ENCODE results near the gene FARP1. TPM values are rescaled to one million over a fixed set of nuclear protein-coding genes. Genes with fewer than 3 reads are reported as not detected.
A peak's percentile ranks its signal among the peaks of the same experiment; 100 is the strongest.

The FARP1 gene
- total and polyA plus RNA-seq, 10 of the 15 experiments (the other 5 are each of a cell fraction or from before 2014, with no cell fraction given): 0.17 to 6.9 (median 0.68) TPM

GRCh38 chr13:98504371-98504963 lies 361.6 kb downstream of the FARP1 start (continued):
- TF ChIP-seq ATF3 (IDR thresholded peaks at IDR 0.05; ENCODE audit: borderline replicate concordance, extremely low read depth, low read depth, low read length) (no peak), EED (IDR thresholded peaks at IDR 0.05; ENCODE audit: low read depth) (peak; percentile 22; the same call in 1 of the 2 replicates), TCF12 (IDR thresholded peaks at IDR 0.05; ENCODE audit: low read depth, low read length) (no peak), WRNIP1 (IDR thresholded peaks at IDR 0.05; ENCODE audit: borderline replicate concordance, low read depth, low read length) (peak; percentile 44; the same call in 1 of the 2 replicates), NFXL1 (IDR thresholded peaks at IDR 0.05; ENCODE audit: borderline replicate concordance) (no peak), BACH1 (IDR thresholded peaks at IDR 0.05; ENCODE audit: borderline replicate concordance) (peak; percentile 65; the same call in 1 of the 2 replicates), BHLHE40 (IDR thresholded peaks at IDR 0.05; ENCODE audit: borderline replicate concordance in 1 of 2, low read depth in 2 of 2, low read length in 1 of 2) (peak; percentile 99), RELB (IDR thresholded peaks at IDR 0.05; ENCODE audit: low read depth) (peak; percentile 83), IKZF2 (IDR thresholded peaks at IDR 0.05) (peak; percentile 79 to 85; a peak in 2 of 4 replicates), MEF2B (IDR thresholded peaks at IDR 0.05; ENCODE audit: partially characterized antibody, poor library complexity, severe bottlenecking) (peak; percentile 68), SUPT20H (IDR thresholded peaks at IDR 0.05; ENCODE audit: borderline replicate concordance, control insufficient read depth, low read depth, low read length) (no peak), PKNOX1 (IDR thresholded peaks at IDR 0.05) (peak; percentile 58; the same call in 1 of the 2 replicates), CBX5 (IDR thresholded peaks at IDR 0.05; ENCODE audit: low read depth) (no peak), SKIL (IDR thresholded peaks at IDR 0.05; ENCODE audit: low read depth, poor library complexity, severe bottlenecking) (peak; percentile 79), RUNX3 (IDR thresholded peaks at IDR 0.05; ENCODE audit: low read length) (peak; percentile 91), PML (IDR thresholded peaks at IDR 0.05; ENCODE audit: low read length) (no peak), ZNF217 (IDR thresholded peaks at IDR 0.05) (peak; percentile 22; the same call in 1 of the 2 replicates), NR2F1 (conservative IDR thresholded peaks at IDR 0.05) (peak; percentile 59; the same call in 1 of the 2 replicates), MAX (IDR thresholded peaks at IDR 0.05; ENCODE audit: low read depth, low read length) (no peak), CTCF (IDR thresholded peaks at IDR 0.05 in 2 of 3, conservative IDR thresholded peaks at IDR 0.05 in 1 of 3; ENCODE audit: control insufficient read depth in 2 of 3, extremely low read depth in 1 of 3, insufficient read depth in 1 of 3, low read depth in 3 of 3, low read length in 3 of 3) (no peak), RB1 (IDR thresholded peaks at IDR 0.05; ENCODE audit: borderline replicate concordance) (0 out of 2 replicates have a peak, but pooled peaks have one; percentile 40), RBBP5 (conservative IDR thresholded peaks at IDR 0.05) (no peak)
